Neural cell (in vitro differentiated cells): ENCODE data around the gene EXOC1. TPM values are rescaled to one million over a fixed set of nuclear protein-coding genes. Genes with fewer than 3 reads are reported as not detected.

Experiments
- H2AFZ ChIP-seq: fragments of 200-600, 300-800 bp; sonication (generic), shearing (Covaris generic); 2 replicates; pipeline ENCODE4 v1.6.0; 2014; ENCODE audit warnings: low read depth, mild to moderate bottlenecking, antibody characterized with exemption, low read length, moderate library complexity
- H3F3A ChIP-seq: fragments of 200-600 bp; shearing (Covaris generic); 2 replicates; pipeline ENCODE4 v1.6.1; 2016; ENCODE audit warnings: mild to moderate bottlenecking, moderate library complexity, mixed read lengths, antibody characterized with exemption, low read length; ENCODE audit not compliant: insufficient read depth, poor library complexity, severe bottlenecking
- H3K27ac ChIP-seq: fragments of 200-600, 300-800 bp; sonication (generic), shearing (Covaris generic); 2 replicates; pipeline ENCODE4 v1.5.1; 2014; ENCODE audit warnings: mild to moderate bottlenecking, low read length, moderate library complexity
- H3K27me3 ChIP-seq: fragments of 300-800, 200-600 bp; sonication (generic), shearing (Covaris generic); 2 replicates; pipeline ENCODE4 v1.6.0; 2014; ENCODE audit warnings: mild to moderate bottlenecking, low read depth, low read length, moderate library complexity; ENCODE audit not compliant: insufficient read depth
- H3K36me3 ChIP-seq: fragments of 300-800, 200-600 bp; sonication (generic), shearing (Covaris generic); 2 replicates; pipeline ENCODE4 v1.5.1; 2014; ENCODE audit warnings: mild to moderate bottlenecking, antibody characterized with exemption, low read length, moderate library complexity; ENCODE audit not compliant: insufficient read depth
- H3K4me2 ChIP-seq: fragments of 300-800, 200-600 bp; sonication (generic), shearing (Covaris generic); 2 replicates; pipeline ENCODE4 v1.6.0; 2014; ENCODE audit warnings: mild to moderate bottlenecking, low read length
- H3K4me3 ChIP-seq: fragments of 300-800, 200-600 bp; sonication (generic), shearing (Covaris generic); 2 replicates; pipeline ENCODE4 v1.5.1; 2014; ENCODE audit warnings: mild to moderate bottlenecking, low read length, moderate library complexity
- H3K79me2 ChIP-seq: fragments of 200-600 bp; shearing (Covaris generic); replicated peaks from 2 replicates; pipeline ENCODE4 v1.6.0; 2014; ENCODE audit warnings: mild to moderate bottlenecking, low read length, moderate library complexity; ENCODE audit not compliant: insufficient read depth
- H3K9ac ChIP-seq: fragments of 300-800, 200-600 bp; sonication (generic), shearing (Covaris generic); 2 replicates; pipeline ENCODE4 v1.6.1; 2016; ENCODE audit warnings: mild to moderate bottlenecking, low read length, mixed read lengths
- H3K9me2 ChIP-seq: fragments of 200-600 bp; shearing (Covaris generic); 2 replicates; pipeline ENCODE4 v1.6.1; 2016; ENCODE audit warnings: mild to moderate bottlenecking, low read length, mixed read lengths; ENCODE audit not compliant: insufficient read depth
- H3K9me3 ChIP-seq: fragments of 200-600, 300-800 bp; sonication (generic), shearing (Covaris generic); 2 replicates; pipeline ENCODE4 v1.6.1; 2016; ENCODE audit warnings: mild to moderate bottlenecking, mixed run types, low read length, moderate library complexity, mixed read lengths
- H4K20me1 ChIP-seq: fragments of 200-600 bp; shearing (Covaris generic); 2 replicates; pipeline ENCODE4 v1.6.1; 2016; ENCODE audit warnings: mild to moderate bottlenecking, mixed run types; ENCODE audit not compliant: insufficient read depth
- EP300 ChIP-seq: fragments of 450-650 bp; conservative IDR thresholded peaks from 2 replicates; pipeline ENCODE4 v1.6.1; 2014; ENCODE audit warnings: antibody characterized with exemption, mild to moderate bottlenecking, moderate library complexity; ENCODE audit not compliant: poor library complexity, severe bottlenecking
- EZH2 ChIP-seq: fragments of 200-600, 300-800 bp; shearing (Covaris generic), sonication (generic); IDR thresholded peaks from 2 replicates; pipeline ENCODE4 v1.6.1; 2014; ENCODE audit warnings: antibody characterized with exemption, low read length, borderline replicate concordance, mild to moderate bottlenecking; ENCODE audit not compliant: insufficient read depth, poor library complexity, severe bottlenecking
- MXI1 ChIP-seq: fragments of 450-650 bp; conservative IDR thresholded peaks from 2 replicates; pipeline ENCODE4 v1.6.1; 2014; ENCODE audit warnings: antibody characterized with exemption, mild to moderate bottlenecking; ENCODE audit not compliant: poor library complexity, severe bottlenecking
- POLR2AphosphoS5 ChIP-seq: IDR thresholded peaks from 2 replicates; pipeline ENCODE4 v1.6.1; 2012
- RAD21 ChIP-seq: fragments of 450-650 bp; conservative IDR thresholded peaks from 2 replicates; pipeline ENCODE4 v1.6.1; 2014; ENCODE audit warnings: antibody characterized with exemption, mild to moderate bottlenecking, moderate library complexity
- SMC3 ChIP-seq: fragments of 450-650 bp; conservative IDR thresholded peaks from 2 replicates; pipeline ENCODE4 v1.6.1; 2014; ENCODE audit warnings: antibody characterized with exemption, mild to moderate bottlenecking, moderate library complexity; ENCODE audit not compliant: poor library complexity
- TAF1 ChIP-seq: IDR thresholded peaks from 2 replicates; pipeline ENCODE4 v1.6.1; 2012; ENCODE audit warnings: low read depth
- polyA plus RNA-seq: library from polyadenylated mRNA; depleted of rRNA; stranded (reverse); fragments of >200 nt; gene quantifications from 2 replicates; pipeline ENCODE4 v1.2.3, GENCODE V29; 2014
- TF ChIP-seq, protein P1 (sequence below): fragments of 450-650 bp; IDR thresholded peaks from 2 replicates; pipeline ENCODE4 v1.5.1; 2014; ENCODE audit warnings: antibody characterized with exemption, mild to moderate bottlenecking, moderate library complexity; ENCODE audit not compliant: poor library complexity, severe bottlenecking
- TF ChIP-seq, protein P2 (sequence below): IDR thresholded peaks from 2 replicates; pipeline ENCODE4 v1.6.1; 2012; ENCODE audit warnings: borderline replicate concordance

The EXOC1 gene
- polyA plus RNA-seq, 1 donor from 2014 or later: 106 TPM

DNA sequence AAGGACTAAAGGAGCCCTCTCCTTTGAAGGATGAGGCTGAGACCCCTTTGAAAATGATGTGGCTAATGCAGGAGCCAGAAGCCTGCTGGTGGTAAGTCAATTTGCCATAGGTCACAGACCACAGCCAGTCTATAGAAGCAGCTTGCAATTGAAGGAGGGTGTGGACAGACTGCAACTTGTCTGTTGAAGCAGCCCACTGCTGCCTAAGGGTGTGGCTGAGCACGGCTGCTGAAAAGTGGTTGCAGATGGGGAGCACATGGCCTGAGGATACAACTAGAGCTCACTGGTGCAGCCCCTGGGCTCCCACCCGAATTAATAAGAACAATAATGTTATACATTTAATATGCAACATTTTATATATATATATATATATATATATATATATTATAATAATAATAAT, 45.3 kb upstream of the EXOC1 start:
- Histone ChIP-seq H3K27me3 (no peaks in the 10 kb centered on the region), H3K9me2 (no peaks in the 10 kb centered on the region), H3K9ac (no peak overlapping the region), H3K4me3 (no peak overlapping the region), H3K27ac (no peak overlapping the region), H3K36me3 (no peaks in the 10 kb centered on the region), H3K79me2 (no peaks in the 10 kb centered on the region), H2AFZ (no peak overlapping the region), H4K20me1 (no peaks in the 10 kb centered on the region), H3K4me2 (no peak overlapping the region), H3F3A (no peaks in the 10 kb centered on the region), H3K9me3 (no peaks in the 10 kb centered on the region)
- TF ChIP-seq MXI1 (no peak), SMC3 (no peak), RAD21 (no peak), EZH2 (no peak), TAF1 (no peak), EP300 (no peak), POLR2AphosphoS5 (no peak)
- TF ChIP-seq, protein P1, sequence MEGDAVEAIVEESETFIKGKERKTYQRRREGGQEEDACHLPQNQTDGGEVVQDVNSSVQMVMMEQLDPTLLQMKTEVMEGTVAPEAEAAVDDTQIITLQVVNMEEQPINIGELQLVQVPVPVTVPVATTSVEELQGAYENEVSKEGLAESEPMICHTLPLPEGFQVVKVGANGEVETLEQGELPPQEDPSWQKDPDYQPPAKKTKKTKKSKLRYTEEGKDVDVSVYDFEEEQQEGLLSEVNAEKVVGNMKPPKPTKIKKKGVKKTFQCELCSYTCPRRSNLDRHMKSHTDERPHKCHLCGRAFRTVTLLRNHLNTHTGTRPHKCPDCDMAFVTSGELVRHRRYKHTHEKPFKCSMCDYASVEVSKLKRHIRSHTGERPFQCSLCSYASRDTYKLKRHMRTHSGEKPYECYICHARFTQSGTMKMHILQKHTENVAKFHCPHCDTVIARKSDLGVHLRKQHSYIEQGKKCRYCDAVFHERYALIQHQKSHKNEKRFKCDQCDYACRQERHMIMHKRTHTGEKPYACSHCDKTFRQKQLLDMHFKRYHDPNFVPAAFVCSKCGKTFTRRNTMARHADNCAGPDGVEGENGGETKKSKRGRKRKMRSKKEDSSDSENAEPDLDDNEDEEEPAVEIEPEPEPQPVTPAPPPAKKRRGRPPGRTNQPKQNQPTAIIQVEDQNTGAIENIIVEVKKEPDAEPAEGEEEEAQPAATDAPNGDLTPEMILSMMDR: no peak
- TF ChIP-seq, protein P2, sequence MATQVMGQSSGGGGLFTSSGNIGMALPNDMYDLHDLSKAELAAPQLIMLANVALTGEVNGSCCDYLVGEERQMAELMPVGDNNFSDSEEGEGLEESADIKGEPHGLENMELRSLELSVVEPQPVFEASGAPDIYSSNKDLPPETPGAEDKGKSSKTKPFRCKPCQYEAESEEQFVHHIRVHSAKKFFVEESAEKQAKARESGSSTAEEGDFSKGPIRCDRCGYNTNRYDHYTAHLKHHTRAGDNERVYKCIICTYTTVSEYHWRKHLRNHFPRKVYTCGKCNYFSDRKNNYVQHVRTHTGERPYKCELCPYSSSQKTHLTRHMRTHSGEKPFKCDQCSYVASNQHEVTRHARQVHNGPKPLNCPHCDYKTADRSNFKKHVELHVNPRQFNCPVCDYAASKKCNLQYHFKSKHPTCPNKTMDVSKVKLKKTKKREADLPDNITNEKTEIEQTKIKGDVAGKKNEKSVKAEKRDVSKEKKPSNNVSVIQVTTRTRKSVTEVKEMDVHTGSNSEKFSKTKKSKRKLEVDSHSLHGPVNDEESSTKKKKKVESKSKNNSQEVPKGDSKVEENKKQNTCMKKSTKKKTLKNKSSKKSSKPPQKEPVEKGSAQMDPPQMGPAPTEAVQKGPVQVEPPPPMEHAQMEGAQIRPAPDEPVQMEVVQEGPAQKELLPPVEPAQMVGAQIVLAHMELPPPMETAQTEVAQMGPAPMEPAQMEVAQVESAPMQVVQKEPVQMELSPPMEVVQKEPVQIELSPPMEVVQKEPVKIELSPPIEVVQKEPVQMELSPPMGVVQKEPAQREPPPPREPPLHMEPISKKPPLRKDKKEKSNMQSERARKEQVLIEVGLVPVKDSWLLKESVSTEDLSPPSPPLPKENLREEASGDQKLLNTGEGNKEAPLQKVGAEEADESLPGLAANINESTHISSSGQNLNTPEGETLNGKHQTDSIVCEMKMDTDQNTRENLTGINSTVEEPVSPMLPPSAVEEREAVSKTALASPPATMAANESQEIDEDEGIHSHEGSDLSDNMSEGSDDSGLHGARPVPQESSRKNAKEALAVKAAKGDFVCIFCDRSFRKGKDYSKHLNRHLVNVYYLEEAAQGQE: no peak

DNA sequence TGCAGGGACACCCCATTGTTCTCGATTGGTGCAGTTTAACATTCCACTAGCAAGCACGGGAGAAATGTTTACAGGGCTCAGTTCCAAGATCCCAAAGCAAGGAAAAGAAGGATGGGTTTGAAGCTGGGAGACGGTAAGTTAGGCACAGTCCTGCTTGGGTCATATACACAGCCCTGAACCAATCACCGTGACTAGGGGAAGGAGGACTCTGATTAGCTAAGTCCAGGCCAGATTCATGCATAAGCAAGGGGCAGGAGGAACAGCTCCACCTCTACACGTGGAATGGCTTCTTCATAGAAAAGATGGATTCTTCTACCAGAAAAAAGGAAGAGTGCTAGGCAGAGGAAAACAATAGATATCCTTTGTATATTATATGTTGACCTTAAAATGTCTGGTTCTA, 44.8 kb upstream of the EXOC1 start:
- TF ChIP-seq EP300 (no peak), SMC3 (no peak), MXI1 (no peak)
- TF ChIP-seq, protein P1: no peak
- Histone ChIP-seq H3K9me2 (no peaks in the 10 kb centered on the region), H3K9ac (no peak overlapping the region), H2AFZ (no peak overlapping the region), H4K20me1 (no peaks in the 10 kb centered on the region), H3K4me3 (no peak overlapping the region), H3K27ac (no peak overlapping the region), H3K9me3 (no peaks in the 10 kb centered on the region), H3K79me2 (no peaks in the 10 kb centered on the region), H3F3A (no peaks in the 10 kb centered on the region), H3K36me3 (no peaks in the 10 kb centered on the region), H3K4me2 (no peak overlapping the region), H3K27me3 (no peaks in the 10 kb centered on the region)
